ENCODE measurements around the gene PLEKHA1.

GRCh38 chr10:122464586-122464985, 90.1 kb downstream of the PLEKHA1 start:
- TF ChIP-seq CTCF (IDR thresholded peaks at IDR 0.05; ENCODE audit: low read depth, low read length, missing input control) = no peak
- no peak for TF ChIP-seq REST (IDR thresholded peaks at IDR 0.05)
- TF ChIP-seq TAF1 (conservative IDR thresholded peaks at IDR 0.05) = no peak
- TF ChIP-seq RAD21 (IDR thresholded peaks at IDR 0.05) = no peak
- TF ChIP-seq YY1 (IDR thresholded peaks at IDR 0.05) = no peak
- no peak for TF ChIP-seq MAX (IDR thresholded peaks at IDR 0.05)
- TF ChIP-seq JUND (IDR thresholded peaks at IDR 0.05) = no peak
- TF ChIP-seq ZBTB33 (IDR thresholded peaks at IDR 0.05) = no peak
- TF ChIP-seq EGR1 (IDR thresholded peaks at IDR 0.05; ENCODE audit: low read depth in 2 of 2) = no peak
- no peak for TF ChIP-seq SP1 (IDR thresholded peaks at IDR 0.05)
- TF ChIP-seq ATF3 (IDR thresholded peaks at IDR 0.05) = no peak
- TF ChIP-seq FOXA2 (IDR thresholded peaks at IDR 0.05) = no peak
- no peak for TF ChIP-seq HNF4A (conservative IDR thresholded peaks at IDR 0.05)

Data from liver (tissue), 3 donors.